Body of pancreas (tissue), 4 donors: ENCODE measurements around the gene DIPK1A.

Experiments used
- POLR2A ChIP-seq, 3 donors: fragments of 450-650 bp; IDR thresholded peaks; one replicate each; pipeline ENCODE4 v1.6.1; 2016; ENCODE audit warnings: antibody characterized with exemption in 3 of 3, mild to moderate bottlenecking in 2 of 3
- TF ChIP-seq, protein P1 (sequence below), 7 experiments: fragments of 450-650 bp in 4 of 7; fragments of 200-600 bp in 3 of 7; sonication (generic) in 3 of 7; IDR thresholded peaks; one replicate each; pipeline ENCODE4 v1.5.1; 2016 to 2019; ENCODE audit warnings: antibody characterized with exemption in 7 of 7

DNA sequence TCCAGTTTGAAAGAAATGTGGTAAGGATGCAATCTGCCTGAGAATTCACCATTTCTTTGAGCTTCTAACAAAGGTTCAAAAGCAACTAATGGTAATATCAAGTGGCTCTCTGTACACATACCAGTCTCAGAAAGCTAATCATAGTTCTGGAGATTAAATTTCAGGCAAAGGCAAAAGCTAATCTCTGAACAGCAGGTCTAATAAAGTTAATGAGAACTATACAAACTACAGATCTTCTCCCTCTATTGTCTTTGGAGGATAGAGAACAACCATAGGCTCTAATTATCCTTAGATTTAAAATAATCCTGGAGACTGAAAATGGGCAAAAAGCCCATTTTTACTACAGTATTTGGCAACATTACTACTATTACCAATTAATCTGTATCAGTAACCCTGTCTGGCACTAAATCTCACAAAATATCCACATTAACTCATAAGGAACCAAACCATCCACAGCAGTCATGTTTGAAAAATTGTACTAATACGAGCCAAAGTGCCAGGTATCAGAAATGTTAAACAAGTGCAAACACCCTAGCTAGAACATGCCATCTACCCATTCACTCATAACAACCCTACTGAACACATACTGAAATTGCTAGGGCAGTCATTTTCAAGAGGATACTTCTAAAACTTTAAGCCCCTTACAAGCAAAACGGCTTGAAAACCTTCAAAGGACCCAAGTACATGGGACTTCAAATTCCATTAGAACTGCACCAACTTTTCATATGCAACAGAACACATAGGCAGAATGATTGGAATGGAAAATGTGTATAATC, 4.8 kb downstream of the DIPK1A start:
- TF ChIP-seq, protein P1, sequence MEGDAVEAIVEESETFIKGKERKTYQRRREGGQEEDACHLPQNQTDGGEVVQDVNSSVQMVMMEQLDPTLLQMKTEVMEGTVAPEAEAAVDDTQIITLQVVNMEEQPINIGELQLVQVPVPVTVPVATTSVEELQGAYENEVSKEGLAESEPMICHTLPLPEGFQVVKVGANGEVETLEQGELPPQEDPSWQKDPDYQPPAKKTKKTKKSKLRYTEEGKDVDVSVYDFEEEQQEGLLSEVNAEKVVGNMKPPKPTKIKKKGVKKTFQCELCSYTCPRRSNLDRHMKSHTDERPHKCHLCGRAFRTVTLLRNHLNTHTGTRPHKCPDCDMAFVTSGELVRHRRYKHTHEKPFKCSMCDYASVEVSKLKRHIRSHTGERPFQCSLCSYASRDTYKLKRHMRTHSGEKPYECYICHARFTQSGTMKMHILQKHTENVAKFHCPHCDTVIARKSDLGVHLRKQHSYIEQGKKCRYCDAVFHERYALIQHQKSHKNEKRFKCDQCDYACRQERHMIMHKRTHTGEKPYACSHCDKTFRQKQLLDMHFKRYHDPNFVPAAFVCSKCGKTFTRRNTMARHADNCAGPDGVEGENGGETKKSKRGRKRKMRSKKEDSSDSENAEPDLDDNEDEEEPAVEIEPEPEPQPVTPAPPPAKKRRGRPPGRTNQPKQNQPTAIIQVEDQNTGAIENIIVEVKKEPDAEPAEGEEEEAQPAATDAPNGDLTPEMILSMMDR (IDR thresholded peaks at IDR 0.05): no peak
- TF ChIP-seq POLR2A (IDR thresholded peaks at IDR 0.05): no peak
